Peyer's patch (tissue), 4 donors: ENCODE results near the gene LHFPL2. TPM values are rescaled to one million over a fixed set of nuclear protein-coding genes. Genes with fewer than 3 reads are reported as not detected.

Experiments
- DNase-seq, 3 donors: peaks; one replicate each; pipeline ENCODE4 v3.0.0-alpha.2; 2017 to 2019
- H3K27ac ChIP-seq, 4 donors: fragments of 200-600 bp; sonication (generic); one replicate each; pipeline ENCODE4 v1.5.1; 2016 to 2019
- H3K27me3 ChIP-seq, 2 donors: fragments of 200-600 bp; sonication (generic); one replicate each; pipeline ENCODE4 v1.5.1; 2019
- H3K36me3 ChIP-seq, 3 donors: fragments of 200-600 bp; sonication (generic); one replicate each; pipeline ENCODE4 v1.5.1; 2016 to 2019
- H3K4me1 ChIP-seq, 4 donors: fragments of 200-600 bp; sonication (generic); one replicate each; pipeline ENCODE4 v1.5.1; 2016 to 2019
- H3K4me3 ChIP-seq, 4 donors: fragments of 200-600 bp; sonication (generic); 1 replicate in 3 of 4; 2 replicates in 1 of 4; pipeline ENCODE4 v1.5.1; 2016 to 2019; ENCODE audit warnings: mild to moderate bottlenecking in 1 of 4
- H3K9me3 ChIP-seq, 4 donors: fragments of 200-600 bp; sonication (generic); one replicate each; pipeline ENCODE4 v1.5.1; 2016 to 2019; ENCODE audit warnings: mild to moderate bottlenecking in 1 of 4
- POLR2A ChIP-seq, 2 donors: fragments of 450-650 bp; IDR thresholded peaks; one replicate each; pipeline ENCODE4 v1.5.1; 2017; ENCODE audit warnings: antibody characterized with exemption in 2 of 2, mild to moderate bottlenecking in 2 of 2, moderate library complexity in 2 of 2
- total RNA-seq, 4 donors: library from RNA; depleted of rRNA; stranded (reverse); fragments of >200 nt; gene quantifications; one replicate each; pipeline ENCODE4 v1.1.0, GENCODE V29; 2016
- TF ChIP-seq, protein P1 (sequence below), 6 experiments: fragments of 450-650 bp in 4 of 6; fragments of 200-600 bp in 2 of 6; sonication (generic) in 1 of 6; IDR thresholded peaks; one replicate each; pipeline ENCODE4 v1.5.1; 2017 to 2019; ENCODE audit warnings: antibody characterized with exemption in 6 of 6, mild to moderate bottlenecking in 3 of 6, moderate library complexity in 1 of 6

The LHFPL2 gene
- total RNA-seq, 4 donors from 2014 or later, result 22.3 to 63.4 (median 55.7) TPM

DNA sequence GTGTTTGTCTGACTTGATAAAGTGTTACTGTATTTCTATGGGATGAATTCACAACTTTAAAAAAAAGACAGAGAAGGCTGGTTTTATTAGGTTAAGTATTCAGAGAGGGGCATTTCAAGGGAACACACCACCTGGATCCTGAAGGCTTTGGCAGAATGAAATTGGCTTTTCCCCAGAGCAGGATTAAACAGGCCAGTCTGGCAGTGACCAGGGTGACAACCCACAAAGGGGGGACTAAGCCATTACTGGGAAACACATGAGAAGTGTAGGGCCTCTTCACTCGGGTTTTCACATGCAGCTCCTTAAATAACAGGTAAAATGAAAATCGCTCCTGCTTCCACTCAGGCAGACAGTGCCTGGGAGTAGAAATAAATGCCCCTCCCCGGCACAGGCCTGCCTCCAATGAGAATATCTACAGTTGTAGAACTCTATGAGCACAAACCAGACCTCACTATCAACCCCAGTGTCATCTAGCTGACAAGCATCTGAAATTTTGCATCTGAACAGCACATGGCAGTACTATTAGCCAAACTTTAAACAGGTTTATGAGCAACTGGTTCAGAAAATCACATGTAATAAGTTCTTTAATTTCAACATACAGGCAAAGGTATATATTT, 85.8 kb downstream of the LHFPL2 start:
- Histone ChIP-seq H3K4me3 (no peak overlapping the region), H3K27ac (no peak overlapping the region), H3K4me1 (no peaks in the 10 kb centered on the region), H3K36me3 (no peaks in the 10 kb centered on the region), H3K9me3 (no peaks in the 10 kb centered on the region), H3K27me3 (no peaks in the 10 kb centered on the region)
- DNase-seq, result no peak
- TF ChIP-seq POLR2A (IDR thresholded peaks at IDR 0.05), result no peak
- TF ChIP-seq, protein P1, sequence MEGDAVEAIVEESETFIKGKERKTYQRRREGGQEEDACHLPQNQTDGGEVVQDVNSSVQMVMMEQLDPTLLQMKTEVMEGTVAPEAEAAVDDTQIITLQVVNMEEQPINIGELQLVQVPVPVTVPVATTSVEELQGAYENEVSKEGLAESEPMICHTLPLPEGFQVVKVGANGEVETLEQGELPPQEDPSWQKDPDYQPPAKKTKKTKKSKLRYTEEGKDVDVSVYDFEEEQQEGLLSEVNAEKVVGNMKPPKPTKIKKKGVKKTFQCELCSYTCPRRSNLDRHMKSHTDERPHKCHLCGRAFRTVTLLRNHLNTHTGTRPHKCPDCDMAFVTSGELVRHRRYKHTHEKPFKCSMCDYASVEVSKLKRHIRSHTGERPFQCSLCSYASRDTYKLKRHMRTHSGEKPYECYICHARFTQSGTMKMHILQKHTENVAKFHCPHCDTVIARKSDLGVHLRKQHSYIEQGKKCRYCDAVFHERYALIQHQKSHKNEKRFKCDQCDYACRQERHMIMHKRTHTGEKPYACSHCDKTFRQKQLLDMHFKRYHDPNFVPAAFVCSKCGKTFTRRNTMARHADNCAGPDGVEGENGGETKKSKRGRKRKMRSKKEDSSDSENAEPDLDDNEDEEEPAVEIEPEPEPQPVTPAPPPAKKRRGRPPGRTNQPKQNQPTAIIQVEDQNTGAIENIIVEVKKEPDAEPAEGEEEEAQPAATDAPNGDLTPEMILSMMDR (IDR thresholded peaks at IDR 0.05), result no peak

DNA sequence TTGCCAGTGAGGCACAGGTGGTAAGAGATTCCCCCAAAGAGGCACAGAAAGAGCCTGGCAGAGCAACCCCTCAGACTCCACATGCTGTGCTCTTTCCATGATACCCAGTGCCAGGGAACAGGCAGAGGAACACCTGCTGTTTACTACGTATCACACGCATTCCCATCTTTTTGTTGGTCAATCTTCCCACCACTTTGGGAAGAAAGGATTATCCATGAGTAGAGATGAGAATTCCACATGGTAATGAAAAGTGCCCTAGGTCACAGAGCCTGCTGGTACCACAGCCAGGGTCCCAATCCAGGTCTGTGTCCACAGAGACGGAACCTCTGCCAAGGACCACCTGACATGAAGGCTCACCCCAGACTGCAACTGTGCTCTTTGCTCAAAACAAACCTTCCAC, 86.6 kb downstream of the LHFPL2 start:
- Histone ChIP-seq H3K27me3 (no peaks in the 10 kb centered on the region), H3K36me3 (no peaks in the 10 kb centered on the region), H3K9me3 (no peaks in the 10 kb centered on the region), H3K4me1 (no peaks in the 10 kb centered on the region), H3K4me3 (no peak overlapping the region), H3K27ac (no peak overlapping the region)
- TF ChIP-seq, protein P1 (IDR thresholded peaks at IDR 0.05), result no peak
- TF ChIP-seq POLR2A (IDR thresholded peaks at IDR 0.05), result no peak
- no peak for DNase-seq

DNA sequence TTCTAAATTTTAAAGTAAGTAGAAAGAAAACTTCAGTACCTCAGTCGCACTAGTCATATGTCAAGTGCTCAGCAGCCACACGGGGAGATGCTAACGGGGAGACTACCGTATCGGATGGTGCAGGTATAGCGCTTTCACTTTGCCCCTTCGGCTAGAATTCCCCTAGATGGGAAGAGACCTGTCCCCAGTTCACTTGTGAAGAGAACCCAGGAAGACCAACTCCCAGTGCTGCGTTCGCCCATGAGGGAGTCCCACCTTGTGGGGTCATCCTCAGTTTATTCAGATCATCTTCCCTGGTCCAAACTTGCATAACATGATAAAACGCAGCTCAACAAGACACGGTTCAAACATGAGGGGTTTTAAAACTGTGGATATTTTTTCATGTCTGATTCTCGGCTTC, 87.3 kb downstream of the LHFPL2 start:
- H3K36me3 ChIP-seq, result no peaks in the 10 kb centered on the region
- no peaks in the 10 kb centered on the region for H3K9me3 ChIP-seq
- H3K27me3 ChIP-seq, result no peaks in the 10 kb centered on the region
- TF ChIP-seq, protein P1 (IDR thresholded peaks at IDR 0.05), result no peak
- TF ChIP-seq POLR2A (IDR thresholded peaks at IDR 0.05), result no peak
- DNase-seq, result no peak
- H3K27ac ChIP-seq, result no peak overlapping the region
- H3K4me1 ChIP-seq, result no peaks in the 10 kb centered on the region
- no peak overlapping the region for H3K4me3 ChIP-seq

DNA sequence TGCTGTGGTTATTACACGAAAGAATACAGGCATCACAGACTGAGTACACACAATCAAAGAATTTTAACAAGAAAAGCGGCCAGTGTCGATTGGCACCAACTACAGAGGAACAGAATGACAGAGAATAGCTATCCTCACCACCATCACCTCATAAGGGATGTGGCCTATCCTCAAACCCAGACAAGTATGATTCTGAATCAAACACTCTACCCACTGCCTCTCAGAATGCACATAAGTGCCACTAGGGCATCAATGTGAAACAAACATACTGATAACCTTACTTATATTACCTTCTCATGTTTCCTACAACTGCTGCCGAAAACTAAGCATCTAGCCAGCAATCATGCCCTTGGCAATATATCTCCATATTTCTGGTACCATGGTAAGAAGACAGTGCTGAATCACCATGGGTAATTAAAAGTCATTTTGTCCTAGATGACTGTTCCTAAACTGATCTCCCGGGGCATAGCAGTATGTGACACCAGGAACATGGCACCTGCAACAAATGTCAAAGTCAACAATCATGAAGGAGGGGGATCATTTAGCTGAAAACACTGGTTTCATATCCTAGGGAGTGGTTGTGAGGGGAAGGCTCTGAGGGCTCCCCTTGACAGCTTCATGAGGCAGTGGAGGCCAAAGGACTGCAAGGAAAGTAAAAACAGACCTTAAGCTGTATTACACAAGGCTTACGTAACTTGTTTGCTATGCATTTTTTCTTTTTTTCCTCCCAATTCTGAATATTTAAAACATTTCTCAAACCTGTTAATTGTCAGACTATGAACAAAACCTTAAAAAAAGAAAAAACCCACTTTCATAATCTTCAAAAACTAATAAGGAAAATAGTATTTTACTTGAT, 88.3 kb downstream of the LHFPL2 start:
- no peak overlapping the region for H3K27ac ChIP-seq
- TF ChIP-seq, protein P1 (IDR thresholded peaks at IDR 0.05), result no peak
- H3K36me3 ChIP-seq, result no peaks in the 10 kb centered on the region
- no peaks in the 10 kb centered on the region for H3K27me3 ChIP-seq
- H3K9me3 ChIP-seq, result no peaks in the 10 kb centered on the region
- no peak overlapping the region for H3K4me3 ChIP-seq
- DNase-seq, result no peak
- no peaks in the 10 kb centered on the region for H3K4me1 ChIP-seq

DNA sequence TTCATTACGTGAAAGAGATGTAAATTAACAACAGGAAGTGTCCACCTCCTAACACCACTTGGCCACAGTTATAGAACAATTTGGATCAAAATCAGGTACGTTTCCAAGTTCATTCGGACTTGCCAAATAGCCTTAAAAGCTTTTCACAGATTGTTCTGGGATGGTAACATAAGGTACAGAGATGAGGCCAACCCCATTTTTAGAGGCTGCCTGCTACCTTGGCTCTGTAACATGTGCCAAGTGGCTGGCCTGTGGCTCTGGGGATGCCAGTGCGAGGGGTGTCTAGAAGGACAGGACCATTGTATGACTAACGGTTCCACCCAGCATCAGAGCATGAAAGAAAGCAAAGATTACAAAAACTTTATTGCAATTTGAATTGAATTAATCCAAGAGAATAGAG, 91.0 kb downstream of the LHFPL2 start:
- H3K4me3 ChIP-seq, result no peak overlapping the region
- H3K27ac ChIP-seq, result no peak overlapping the region
- no peaks in the 10 kb centered on the region for H3K9me3 ChIP-seq
- H3K36me3 ChIP-seq, result no peaks in the 10 kb centered on the region
- H3K27me3 ChIP-seq, result no peaks in the 10 kb centered on the region
- no peak for DNase-seq
- TF ChIP-seq POLR2A (IDR thresholded peaks at IDR 0.05), result no peak
- TF ChIP-seq, protein P1 (IDR thresholded peaks at IDR 0.05), result no peak
- no peaks in the 10 kb centered on the region for H3K4me1 ChIP-seq
